ENCODE results near the gene MS4A4E.

DNA sequence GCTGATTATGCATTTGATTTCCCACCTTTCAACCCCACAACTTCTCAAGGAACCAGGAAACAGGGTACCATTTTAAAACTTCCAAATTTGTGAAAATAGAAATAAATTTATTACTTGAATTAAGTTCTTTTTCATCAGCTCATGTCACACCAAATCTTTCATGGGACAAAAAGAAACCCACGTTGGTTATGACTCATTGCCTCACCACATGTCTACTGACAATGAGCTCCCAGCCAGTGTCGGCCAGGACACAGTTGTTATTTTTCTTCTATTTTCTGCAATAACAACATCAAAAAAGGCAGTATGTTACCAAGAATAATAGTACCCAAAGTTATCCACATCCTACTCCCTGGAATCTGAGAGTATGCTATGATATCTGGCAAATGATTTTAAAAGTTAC is 77.4 kb downstream of the MS4A4E start:
- no peak for TF ChIP-seq FOXJ3 (CRISPR knock-in tag; IDR thresholded peaks at IDR 0.05; ENCODE audit: borderline replicate concordance)
- TF ChIP-seq, protein P1, sequence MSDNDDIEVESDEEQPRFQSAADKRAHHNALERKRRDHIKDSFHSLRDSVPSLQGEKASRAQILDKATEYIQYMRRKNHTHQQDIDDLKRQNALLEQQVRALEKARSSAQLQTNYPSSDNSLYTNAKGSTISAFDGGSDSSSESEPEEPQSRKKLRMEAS (CRISPR knock-in tag; IDR thresholded peaks at IDR 0.05) = no peak
- TF ChIP-seq, protein P2, sequence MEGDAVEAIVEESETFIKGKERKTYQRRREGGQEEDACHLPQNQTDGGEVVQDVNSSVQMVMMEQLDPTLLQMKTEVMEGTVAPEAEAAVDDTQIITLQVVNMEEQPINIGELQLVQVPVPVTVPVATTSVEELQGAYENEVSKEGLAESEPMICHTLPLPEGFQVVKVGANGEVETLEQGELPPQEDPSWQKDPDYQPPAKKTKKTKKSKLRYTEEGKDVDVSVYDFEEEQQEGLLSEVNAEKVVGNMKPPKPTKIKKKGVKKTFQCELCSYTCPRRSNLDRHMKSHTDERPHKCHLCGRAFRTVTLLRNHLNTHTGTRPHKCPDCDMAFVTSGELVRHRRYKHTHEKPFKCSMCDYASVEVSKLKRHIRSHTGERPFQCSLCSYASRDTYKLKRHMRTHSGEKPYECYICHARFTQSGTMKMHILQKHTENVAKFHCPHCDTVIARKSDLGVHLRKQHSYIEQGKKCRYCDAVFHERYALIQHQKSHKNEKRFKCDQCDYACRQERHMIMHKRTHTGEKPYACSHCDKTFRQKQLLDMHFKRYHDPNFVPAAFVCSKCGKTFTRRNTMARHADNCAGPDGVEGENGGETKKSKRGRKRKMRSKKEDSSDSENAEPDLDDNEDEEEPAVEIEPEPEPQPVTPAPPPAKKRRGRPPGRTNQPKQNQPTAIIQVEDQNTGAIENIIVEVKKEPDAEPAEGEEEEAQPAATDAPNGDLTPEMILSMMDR (IDR thresholded peaks at IDR 0.05) = no peak
- TF ChIP-seq CBFB (CRISPR knock-in tag; IDR thresholded peaks at IDR 0.05; ENCODE audit: low read depth) = no peak
- no peak for TF ChIP-seq ZBTB21 (CRISPR knock-in tag; IDR thresholded peaks at IDR 0.05; ENCODE audit: borderline replicate concordance)
- TF ChIP-seq, protein P3, sequence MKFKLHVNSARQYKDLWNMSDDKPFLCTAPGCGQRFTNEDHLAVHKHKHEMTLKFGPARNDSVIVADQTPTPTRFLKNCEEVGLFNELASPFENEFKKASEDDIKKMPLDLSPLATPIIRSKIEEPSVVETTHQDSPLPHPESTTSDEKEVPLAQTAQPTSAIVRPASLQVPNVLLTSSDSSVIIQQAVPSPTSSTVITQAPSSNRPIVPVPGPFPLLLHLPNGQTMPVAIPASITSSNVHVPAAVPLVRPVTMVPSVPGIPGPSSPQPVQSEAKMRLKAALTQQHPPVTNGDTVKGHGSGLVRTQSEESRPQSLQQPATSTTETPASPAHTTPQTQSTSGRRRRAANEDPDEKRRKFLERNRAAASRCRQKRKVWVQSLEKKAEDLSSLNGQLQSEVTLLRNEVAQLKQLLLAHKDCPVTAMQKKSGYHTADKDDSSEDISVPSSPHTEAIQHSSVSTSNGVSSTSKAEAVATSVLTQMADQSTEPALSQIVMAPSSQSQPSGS (CRISPR knock-in tag; IDR thresholded peaks at IDR 0.05; ENCODE audit: borderline replicate concordance, low read depth) = no peak
- no peak for TF ChIP-seq ATF1 (CRISPR knock-in tag; IDR thresholded peaks at IDR 0.05)
